ENCODE data around the gene BCKDK.
"Not testable (repeated sequence)": the region's sequence is repeated elsewhere in the genome, so short reads cannot be mapped to it uniquely, and the experiment has no call there.

The BCKDK gene

DNA sequence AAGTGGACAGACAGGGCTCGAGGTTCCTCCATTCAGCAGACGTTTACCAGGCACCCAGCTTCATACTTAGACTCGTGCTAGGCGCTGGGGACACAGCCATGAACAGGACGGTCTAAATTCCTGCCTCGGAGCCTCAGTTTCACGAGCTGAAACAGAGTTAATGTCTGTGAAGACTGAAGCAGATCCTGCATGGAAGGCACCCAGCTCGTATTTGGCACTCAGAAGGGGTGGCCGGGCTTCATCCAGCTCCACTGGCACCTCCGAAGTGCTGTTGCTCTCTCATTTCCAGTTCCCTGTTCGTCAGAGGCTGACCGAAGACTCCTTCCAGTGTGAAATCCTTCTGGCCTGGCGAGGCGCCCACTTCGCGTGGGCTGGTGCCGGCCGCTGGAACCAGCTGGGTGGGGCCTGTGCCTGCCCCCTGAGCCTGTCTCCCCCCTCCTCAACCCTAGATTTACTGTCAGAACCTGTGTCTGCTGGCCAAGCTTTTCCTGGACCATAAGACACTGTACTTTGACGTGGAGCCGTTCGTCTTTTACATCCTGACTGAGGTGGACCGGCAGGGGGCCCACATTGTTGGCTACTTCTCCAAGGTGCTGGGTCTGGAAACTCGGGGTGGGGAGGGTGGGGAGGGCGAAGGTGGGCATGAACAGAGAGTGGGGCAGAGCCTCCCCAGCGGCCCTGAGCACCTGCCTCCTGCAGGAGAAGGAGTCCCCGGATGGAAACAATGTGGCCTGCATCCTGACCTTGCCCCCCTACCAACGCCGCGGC, 21.6 kb downstream of the BCKDK start:
- DNase-seq, result no peak

DNA sequence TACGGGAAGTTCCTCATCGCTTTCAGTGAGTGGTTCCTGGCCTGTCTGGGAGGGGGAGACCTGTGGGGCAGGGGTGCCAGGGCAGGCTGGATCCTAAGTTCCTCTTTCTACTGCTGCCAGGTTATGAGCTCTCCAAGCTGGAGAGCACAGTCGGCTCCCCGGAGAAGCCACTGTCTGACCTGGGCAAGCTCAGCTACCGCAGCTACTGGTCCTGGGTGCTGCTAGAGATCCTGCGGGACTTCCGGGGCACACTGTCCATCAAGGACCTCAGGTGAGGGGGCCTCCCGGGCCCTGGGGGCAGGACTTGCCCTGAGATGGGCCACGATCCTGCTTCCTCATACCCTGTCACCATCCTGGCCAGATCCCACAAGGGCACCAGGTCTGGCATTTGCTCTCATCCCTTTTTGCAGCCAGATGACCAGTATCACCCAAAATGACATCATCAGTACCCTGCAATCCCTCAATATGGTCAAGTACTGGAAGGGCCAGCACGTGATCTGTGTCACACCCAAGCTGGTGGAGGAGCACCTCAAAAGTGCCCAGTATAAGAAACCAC, 22.2 kb downstream of the BCKDK start:
- peak; percentile 61 for DNase-seq

- DNase-seq, result no peak
Observed at GRCh38 chr16:31130899-31131298, 22.7 kb downstream of the BCKDK start.

GRCh38 chr16:31131416-31131815, 23.2 kb downstream of the BCKDK start:
- DNase-seq, result no peak

DNA sequence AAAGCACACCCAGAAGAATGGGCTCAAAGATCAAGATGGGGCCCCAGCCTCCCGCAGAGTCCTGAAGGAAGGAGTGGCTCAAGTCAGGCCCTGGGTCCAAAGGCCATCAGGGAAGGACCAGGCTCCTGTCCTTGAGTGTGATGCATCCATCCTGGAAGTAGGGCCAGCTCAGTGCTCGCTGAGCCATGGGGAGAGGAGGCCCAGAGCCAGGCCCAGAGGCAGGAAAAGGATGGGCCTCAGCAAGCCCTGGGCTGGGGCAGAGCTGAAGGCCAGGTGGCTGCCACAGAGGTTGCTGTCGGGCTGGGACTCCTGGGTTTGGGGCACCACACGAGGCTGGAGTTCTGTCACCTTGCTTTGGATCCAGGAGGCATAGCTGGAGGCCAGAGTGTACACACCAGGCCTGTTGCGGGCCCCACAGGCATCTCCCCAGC, 23.7 kb downstream of the BCKDK start:
- no peak for DNase-seq

DNA sequence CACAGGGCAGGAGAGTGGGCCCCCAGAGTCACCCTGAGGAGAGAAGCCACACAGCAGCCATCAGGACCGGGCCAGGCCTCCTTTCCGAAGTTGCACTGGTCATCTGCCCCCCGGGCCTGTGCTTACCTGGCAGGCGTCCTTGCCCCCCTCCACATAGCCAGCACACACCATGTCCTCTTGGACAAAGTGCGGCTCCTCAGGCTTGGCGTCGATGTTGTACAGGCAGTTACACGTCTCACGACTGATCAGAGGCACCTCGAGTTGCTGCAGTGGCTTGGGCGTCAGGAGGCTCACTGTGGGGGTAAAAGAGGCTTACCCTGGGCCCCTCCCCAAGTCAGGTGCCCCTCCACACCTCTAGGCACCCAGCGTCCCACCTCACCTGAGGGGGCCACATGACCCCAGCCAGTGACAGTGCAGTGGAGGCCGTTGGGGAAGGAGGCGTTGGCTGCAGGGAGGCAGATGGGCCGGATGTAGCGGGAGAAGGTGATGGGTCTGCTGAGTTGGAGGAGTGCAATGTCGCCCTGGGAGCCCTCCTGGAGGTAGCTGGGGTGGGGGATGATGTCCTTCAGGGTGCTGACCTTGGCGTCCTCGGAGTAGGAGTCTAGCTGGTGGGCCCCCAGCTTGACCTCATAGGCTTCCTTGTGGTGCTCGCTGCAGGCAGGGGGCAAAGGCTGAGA, 24.3 kb downstream of the BCKDK start:
- no peak for DNase-seq

GRCh38 chr16:31133046-31133501, 24.9 kb downstream of the BCKDK start:
- DNase-seq, result no peak

DNA sequence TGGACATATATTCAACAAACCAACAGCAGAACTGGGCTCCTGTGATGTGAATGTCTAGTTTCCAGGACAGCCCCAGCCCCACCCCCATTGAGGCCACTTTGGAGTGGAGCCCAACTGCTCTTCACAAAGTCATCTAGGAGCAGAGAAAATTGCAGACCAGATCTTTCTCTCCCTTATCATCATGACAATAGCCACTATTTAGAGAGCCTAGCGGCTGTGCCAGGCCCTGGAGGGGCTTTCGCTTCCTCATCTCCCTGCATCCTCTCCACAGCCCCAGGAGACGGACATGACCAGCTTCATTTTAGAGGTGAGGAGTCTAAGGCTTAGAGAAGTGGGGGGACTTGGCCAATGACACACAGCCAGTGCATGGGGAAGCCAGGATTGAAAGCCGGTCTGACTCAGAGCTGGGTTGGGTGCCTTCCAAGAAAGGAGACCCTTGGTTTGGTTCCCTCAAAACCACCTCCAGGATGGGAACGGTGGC, 25.9 kb downstream of the BCKDK start:
- DNase-seq, result no peak

DNA sequence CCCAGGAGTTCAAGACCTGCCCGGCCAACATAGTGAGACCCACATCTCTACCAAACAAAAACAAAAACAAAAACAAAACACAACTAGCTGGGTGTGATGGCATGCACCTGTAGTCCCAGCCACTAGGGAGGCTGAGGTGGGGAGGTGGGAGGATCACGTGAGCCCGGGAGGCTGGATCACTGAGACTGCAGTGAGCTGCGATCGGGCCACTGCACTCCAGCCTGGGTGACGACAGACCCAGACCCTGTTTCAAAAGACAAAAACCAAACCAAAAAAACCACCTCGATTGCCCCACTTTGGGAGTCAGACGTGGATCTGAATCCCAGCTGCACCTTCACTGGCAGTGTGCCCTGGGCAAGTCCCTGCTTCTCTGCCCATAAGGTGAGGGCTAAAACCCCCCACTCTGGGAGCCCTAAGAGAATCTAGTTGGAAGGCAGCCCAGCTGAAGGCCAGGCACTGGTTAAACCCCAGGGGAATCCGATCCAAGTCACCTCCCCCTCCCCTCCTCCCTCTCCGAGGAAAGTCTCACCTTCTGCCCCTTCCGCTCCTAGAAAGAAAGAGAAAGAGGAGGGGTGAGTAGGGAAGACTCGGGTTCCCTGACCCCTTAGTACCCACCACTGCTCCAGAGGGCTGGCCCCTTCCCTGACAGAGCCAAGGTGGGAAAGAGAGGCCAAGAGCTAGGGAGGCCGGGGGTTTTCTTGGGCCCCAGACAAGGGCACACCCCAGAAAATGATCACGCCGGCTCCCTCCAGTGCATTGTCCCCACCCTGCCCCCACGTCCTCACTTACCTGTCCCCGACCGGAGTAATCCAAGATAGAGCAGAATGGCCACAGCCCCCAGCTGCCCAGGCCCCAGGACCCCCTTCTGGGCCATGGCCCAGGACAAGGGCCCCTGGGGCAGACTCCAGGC, 26.7 kb downstream of the BCKDK start:
- DNase-seq, result no peak

- DNase-seq, result no peak
Observed at GRCh38 chr16:31135535-31136286, 27.5 kb downstream of the BCKDK start, which contains the start of gene PRSS8. TSS of gene PRSS8 (minus strand) at chr16:31135727. CDS start at chr16:31135498, 229 bp downstream.

- DNase-seq, result no peak
Observed at GRCh38 chr16:31136287-31136662, 28.1 kb downstream of the BCKDK start.

DNA sequence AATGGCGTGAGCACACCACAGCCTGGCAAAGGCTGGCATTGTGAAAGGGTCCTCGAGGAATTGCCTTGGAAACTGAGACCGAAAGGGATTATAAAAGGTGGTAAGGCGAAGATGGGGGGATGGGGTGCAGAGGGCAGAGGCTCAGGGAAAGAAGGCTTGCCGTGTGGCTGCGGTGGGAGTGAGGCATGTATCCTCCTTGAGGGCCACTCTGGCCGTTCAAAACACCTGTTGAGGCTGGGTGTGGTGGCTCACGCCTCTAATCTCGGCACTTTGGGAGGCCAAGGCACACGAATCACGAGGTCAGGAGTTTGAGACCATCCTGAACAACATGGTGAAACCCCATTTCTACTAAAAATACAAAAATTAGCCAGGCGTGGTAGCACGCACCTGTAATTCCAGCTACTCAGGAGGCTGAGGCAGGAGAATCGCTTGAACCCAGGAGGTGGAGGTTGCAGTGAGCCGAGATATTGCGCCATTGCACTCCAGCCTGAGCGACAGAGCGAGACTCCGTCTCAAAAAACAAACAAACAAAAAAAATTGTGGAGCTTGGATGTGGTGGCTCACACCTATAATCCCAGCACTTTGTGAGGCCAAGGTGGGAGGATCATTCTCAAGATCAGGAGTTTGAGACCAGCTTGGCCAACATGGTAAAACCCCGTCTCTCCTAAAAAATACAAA, 28.8 kb downstream of the BCKDK start:
- DNase-seq, result not testable (repeated sequence)

- DNase-seq, result no peak
Observed at GRCh38 chr16:31138621-31139578, 30.7 kb downstream of the BCKDK start.

GRCh38 chr16:31141071-31141469, 32.9 kb downstream of the BCKDK start:
- DNase-seq, result not testable (repeated sequence)

- DNase-seq, result no peak
Observed at GRCh38 chr16:31141489-31142108, 33.4 kb downstream of the BCKDK start.

GRCh38 chr16:31142109-31143010, 34.2 kb downstream of the BCKDK start:
- peak; percentile 99 for DNase-seq

- no peak for DNase-seq
Observed at GRCh38 chr16:31143011-31143693, 35.0 kb downstream of the BCKDK start.

- DNase-seq, result no peak
Observed at GRCh38 chr16:31143694-31144148, 35.5 kb downstream of the BCKDK start.

Data from GDM1 (cell line).